DND-41 (cell line): ENCODE data around the gene RETSAT.

ENCODE experiments used
- CTCF ChIP-seq: IDR thresholded peaks from 2 replicates; pipeline ENCODE4 v1.5.1; 2012; ENCODE audit warnings: borderline replicate concordance, low read length, moderate library complexity, mild to moderate bottlenecking; ENCODE audit not compliant: poor library complexity, severe bottlenecking; ENCODE audit errors: extremely low read depth
- EZH2 ChIP-seq: IDR thresholded peaks from 3 replicates; pipeline ENCODE4 v1.6.1; 2012; ENCODE audit warnings: borderline replicate concordance, low read depth, mild to moderate bottlenecking, moderate library complexity, low read length, inconsistent platforms; ENCODE audit not compliant: severe bottlenecking

GRCh38 chr2:85395912-85396475 is 41.7 kb upstream of the RETSAT start:
- no peak for TF ChIP-seq EZH2
- TF ChIP-seq CTCF, result no peak
